Measurements from ENCODE around the gene CYYR1. TPM values are rescaled to one million over a fixed set of nuclear protein-coding genes. Genes with fewer than 3 reads are reported as not detected.

Gene CYYR1
- total RNA-seq, 1 donor from 2014 or later: 29.6 TPM

- Histone ChIP-seq H3K4me1 (no peaks in the 10 kb centered on the region), H3K4me3 (no peak overlapping the region), H3K9me3 (peaks cover 0 to 5% of the 10 kb centered on the region in 2 donors), H3K36me3 (no peaks in the 10 kb centered on the region), H3K27ac (no peak overlapping the region), H3K27me3 (no peaks in the 10 kb centered on the region)
- no peak for DNase-seq (ENCODE audit: low spot score in 2 of 2)
- intact Hi-C loops (cut with DNase I): no loop called here
- no peak for TF ChIP-seq CTCF (IDR thresholded peaks at IDR 0.05)
Observed at GRCh38 chr21:26491663-26492062, 81.4 kb downstream of the CYYR1 start.

- Histone ChIP-seq H3K9me3 (peaks cover 0 to 5% of the 10 kb centered on the region in 2 donors), H3K4me3 (no peak overlapping the region), H3K27ac (no peak overlapping the region), H3K4me1 (no peaks in the 10 kb centered on the region), H3K36me3 (no peaks in the 10 kb centered on the region), H3K27me3 (no peaks in the 10 kb centered on the region)
- intact Hi-C loops (cut with DNase I): no loop called here
- DNase-seq (ENCODE audit: low spot score in 2 of 2): no peak
- TF ChIP-seq CTCF (IDR thresholded peaks at IDR 0.05): no peak
Observed at GRCh38 chr21:26490771-26491170, 82.3 kb downstream of the CYYR1 start.

- no peak overlapping the region for H3K27ac ChIP-seq
- no peaks in the 10 kb centered on the region for H3K36me3 ChIP-seq
- intact Hi-C loops (cut with DNase I): no loop called here
Observed at GRCh38 chr21:26489781-26490180, 83.3 kb downstream of the CYYR1 start.

GRCh38 chr21:26487981-26488480, 85.1 kb downstream of the CYYR1 start:
- no peak for TF ChIP-seq CTCF (IDR thresholded peaks at IDR 0.05)
- intact Hi-C loops (cut with DNase I): no loop called here
- no peaks in the 10 kb centered on the region for H3K4me1 ChIP-seq
- H3K27ac ChIP-seq: no peak overlapping the region
- H3K9me3 ChIP-seq: peaks cover 0 to 5% of the 10 kb centered on the region in 2 donors
- H3K36me3 ChIP-seq: no peaks in the 10 kb centered on the region
- H3K4me3 ChIP-seq: no peak overlapping the region
- DNase-seq (ENCODE audit: low spot score in 2 of 2): no peak
- H3K27me3 ChIP-seq: no peaks in the 10 kb centered on the region

More at GRCh38 chr21:26489781-26490180, 83.3 kb downstream of the CYYR1 start:
- no peak for DNase-seq (ENCODE audit: low spot score in 2 of 2)
- H3K27me3 ChIP-seq: no peaks in the 10 kb centered on the region
- peaks cover 0 to 5% of the 10 kb centered on the region in 2 donors for H3K9me3 ChIP-seq
- no peak for TF ChIP-seq CTCF (IDR thresholded peaks at IDR 0.05)
- H3K4me3 ChIP-seq: no peak overlapping the region
- H3K4me1 ChIP-seq: no peaks in the 10 kb centered on the region

- Histone ChIP-seq H3K4me1 (no peaks in the 10 kb centered on the region), H3K4me3 (no peak overlapping the region), H3K36me3 (no peaks in the 10 kb centered on the region), H3K9me3 (no peaks in the 10 kb centered on the region), H3K27ac (no peak overlapping the region), H3K27me3 (no peaks in the 10 kb centered on the region)
- intact Hi-C loops (cut with DNase I): no loop called here
- no peak for TF ChIP-seq CTCF (IDR thresholded peaks at IDR 0.05)
- no peak for DNase-seq (ENCODE audit: low spot score in 2 of 2)
Observed at GRCh38 chr21:26473471-26473870, 99.6 kb downstream of the CYYR1 start.

GRCh38 chr21:26471099-26471471, 102.0 kb downstream of the CYYR1 start:
- intact Hi-C loops (cut with DNase I): no loop called here
- DNase-seq (ENCODE audit: low spot score in 2 of 2): no peak
- H3K36me3 ChIP-seq: no peaks in the 10 kb centered on the region

More at GRCh38 chr21:26471099-26471471, 102.0 kb downstream of the CYYR1 start:
- Histone ChIP-seq H3K4me3 (no peak overlapping the region), H3K9me3 (no peaks in the 10 kb centered on the region), H3K27ac (no peak overlapping the region), H3K4me1 (no peaks in the 10 kb centered on the region), H3K27me3 (no peaks in the 10 kb centered on the region)
- TF ChIP-seq CTCF (IDR thresholded peaks at IDR 0.05): no peak

All from ascending aorta (tissue), 2 donors.